Sigmoid colon (tissue), 7 donors: Measurements from ENCODE around the gene KAZN. TPM values are rescaled to one million over a fixed set of nuclear protein-coding genes. Genes with fewer than 3 reads are reported as not detected.

Source experiments
- DNase-seq: peaks from one replicate; pipeline ENCODE4 v3.0.0-alpha.2; 2019
- H3K27ac ChIP-seq, 4 donors: fragments of 200-600 bp; sonication (generic); one replicate each; pipeline ENCODE4 v1.5.1; 2016 to 2019; ENCODE audit warnings: mild to moderate bottlenecking in 1 of 4
- H3K27me3 ChIP-seq, 3 donors: fragments of 200-600 bp; sonication (generic); one replicate each; pipeline ENCODE4 v1.5.1; 2019; ENCODE audit warnings: mild to moderate bottlenecking in 1 of 3
- H3K36me3 ChIP-seq, 4 donors: fragments of 200-600 bp; sonication (generic); one replicate each; pipeline ENCODE4 v1.5.1; 2016 to 2019
- H3K4me1 ChIP-seq, 4 donors: fragments of 200-600 bp; sonication (generic); one replicate each; pipeline ENCODE4 v1.5.1; 2017 to 2019
- H3K4me3 ChIP-seq, 4 donors: fragments of 200-600 bp; sonication (generic); one replicate each; pipeline ENCODE4 v1.5.1; 2017 to 2019; ENCODE audit warnings: mild to moderate bottlenecking in 2 of 4, moderate library complexity in 1 of 4
- H3K9me3 ChIP-seq, 4 donors: fragments of 200-600 bp in 3 of 4; sonication (generic) in 3 of 4; one replicate each; pipeline versions ENCODE4 v1.5.1 to v1.6.1; 2013 to 2019
- CTCF ChIP-seq, 4 experiments: fragments of 450-650 bp in 3 of 4; fragments of 200-600 bp in 1 of 4; IDR thresholded peaks; one replicate each; pipeline ENCODE4 v1.5.1; 2016 to 2019; ENCODE audit warnings: antibody characterized with exemption in 4 of 4, mild to moderate bottlenecking in 3 of 4, moderate library complexity in 2 of 4
- EP300 ChIP-seq, 4 donors: sonication (generic); formaldehyde crosslinking; IDR thresholded peaks; one replicate each; pipeline ENCODE4 v1.6.1; 2017; ENCODE audit warnings: antibody characterized with exemption in 4 of 4
- POLR2A ChIP-seq, 2 donors: fragments of 450-650 bp; IDR thresholded peaks; one replicate each; pipeline ENCODE4 v1.6.1; 2016; ENCODE audit warnings: antibody characterized with exemption in 2 of 2, mild to moderate bottlenecking in 2 of 2, moderate library complexity in 2 of 2
- POLR2AphosphoS5 ChIP-seq, 4 donors: sonication (generic); formaldehyde crosslinking; IDR thresholded peaks; one replicate each; pipeline ENCODE4 v1.6.1; 2017; ENCODE audit warnings: antibody characterized with exemption in 4 of 4
- WGBS, 2 donors: extraction: QIAGEN DNeasy Blood & Tissue Kit; methylation state at CpG; one replicate each; pipeline ENCODE4 v1.1.7; 2013; 5-methylcytosine and 5-hydroxymethylcytosine counted together
- intact Hi-C: fragments of 100-400 bp; cut with DNase I; formaldehyde crosslinking; loops from one replicate; pipeline ENCODE4 v1.15.1; 2023
- polyA plus RNA-seq, 3 donors: library from polyadenylated mRNA; stranded (reverse); fragments of 200-250 nt; gene quantifications; one replicate each; pipeline ENCODE4 v1.2.3, GENCODE V29; 2013
- total RNA-seq, 4 donors: library from RNA; depleted of rRNA; stranded (reverse); fragments of >200 nt; gene quantifications; one replicate each; pipeline ENCODE4 v1.1.0, GENCODE V29; 2016
- donor health status: healthy with polysubstance abuse.
- donor health status: Bipolar disorder and iron deficiency.
- donor health status: healthy.

The KAZN gene
- total and polyA plus RNA-seq, 7 donors = 2.5 to 11.4 (median 5.6) TPM

GRCh38 chr1:14768582-14769304 is 170.3 kb downstream of the KAZN start:
- no peak for DNase-seq
- TF ChIP-seq CTCF (IDR thresholded peaks at IDR 0.05) (no peak), POLR2AphosphoS5 (IDR thresholded peaks at IDR 0.05) (no peak), POLR2A (IDR thresholded peaks at IDR 0.05) (no peak), EP300 (IDR thresholded peaks at IDR 0.05) (no peak)
- H3K4me1 ChIP-seq = no peaks in the 10 kb centered on the region
- WGBS, 2 donors = 96% methylated on average over 6 of the region's 6 CpGs
- no peak overlapping the region for H3K27ac ChIP-seq
- H3K27me3 ChIP-seq = no peaks in the 10 kb centered on the region
- H3K36me3 ChIP-seq = no peaks in the 10 kb centered on the region
- H3K4me3 ChIP-seq = no peak overlapping the region
- intact Hi-C loops = no loop called here
- H3K9me3 ChIP-seq = no peaks in the 10 kb centered on the region

- no peaks in the 10 kb centered on the region for H3K27me3 ChIP-seq
- intact Hi-C loops = loop anchor here (10.0 kb wide), 1 partner anchor 275 kb away; no protein-coding TSS in a partner anchor
- no peak for TF ChIP-seq POLR2A (IDR thresholded peaks at IDR 0.05)
- no peak for TF ChIP-seq POLR2AphosphoS5 (IDR thresholded peaks at IDR 0.05)
- no peak for TF ChIP-seq CTCF (IDR thresholded peaks at IDR 0.05)
- no peak for TF ChIP-seq EP300 (IDR thresholded peaks at IDR 0.05)
- H3K4me1 ChIP-seq = no peaks in the 10 kb centered on the region
- no peaks in the 10 kb centered on the region for H3K36me3 ChIP-seq
- no peaks in the 10 kb centered on the region for H3K9me3 ChIP-seq
- no peak overlapping the region for H3K27ac ChIP-seq
- no peak overlapping the region for H3K4me3 ChIP-seq
- no peak for DNase-seq
- WGBS, 2 donors = 91 to 96% methylated on average over 12 of the region's 12 CpGs
These were observed 171.2 kb downstream of the KAZN start for GRCh38 chr1:14769486-14770274.

GRCh38 chr1:14773396-14774025 is 175.0 kb downstream of the KAZN start:
- intact Hi-C loops = loop anchor here (10.0 kb wide), 1 partner anchor 271 kb away; no protein-coding TSS in a partner anchor
- 91 to 93% methylated on average over 13 of the region's 13 CpGs for WGBS, 2 donors

GRCh38 chr1:14774225-14774624 is 175.7 kb downstream of the KAZN start:
- no peak overlapping the region for H3K27ac ChIP-seq
- WGBS, 2 donors = 71 to 91% methylated on average over 5 of the region's 5 CpGs
- H3K4me3 ChIP-seq = no peak overlapping the region
- DNase-seq = no peak
- H3K9me3 ChIP-seq = no peaks in the 10 kb centered on the region
- no peaks in the 10 kb centered on the region for H3K36me3 ChIP-seq
- TF ChIP-seq CTCF (IDR thresholded peaks at IDR 0.05) (no peak), EP300 (IDR thresholded peaks at IDR 0.05) (no peak), POLR2AphosphoS5 (IDR thresholded peaks at IDR 0.05) (no peak), POLR2A (IDR thresholded peaks at IDR 0.05) (no peak)
- H3K27me3 ChIP-seq = no peaks in the 10 kb centered on the region
- intact Hi-C loops = loop anchor here (10.0 kb wide), 1 partner anchor 271 kb away; no protein-coding TSS in a partner anchor
- no peaks in the 10 kb centered on the region for H3K4me1 ChIP-seq

More at GRCh38 chr1:14773396-14774025, 175.0 kb downstream of the KAZN start:
- Histone ChIP-seq H3K27ac (no peak overlapping the region), H3K36me3 (no peaks in the 10 kb centered on the region), H3K9me3 (no peaks in the 10 kb centered on the region), H3K4me3 (no peak overlapping the region), H3K27me3 (no peaks in the 10 kb centered on the region), H3K4me1 (no peaks in the 10 kb centered on the region)
- DNase-seq = no peak
- TF ChIP-seq POLR2A (IDR thresholded peaks at IDR 0.05) = no peak
- no peak for TF ChIP-seq EP300 (IDR thresholded peaks at IDR 0.05)
- no peak for TF ChIP-seq POLR2AphosphoS5 (IDR thresholded peaks at IDR 0.05)
- no peak for TF ChIP-seq CTCF (IDR thresholded peaks at IDR 0.05)
